SK-N-MC (cell line): Measurements from ENCODE around the gene CHTF18.
"Not testable (repeated sequence)": the region's sequence is repeated elsewhere in the genome, so short reads cannot be mapped to it uniquely, and the experiment has no call there.

ENCODE experiments used
- DNase-seq: peaks from one replicate; pipeline ENCODE4 v3.0.0-alpha.2; 2011; ENCODE audit warnings: low read depth, low spot score
- H3K27ac ChIP-seq: fragments of 200-600 bp; sonication (generic); 2 replicates; pipeline ENCODE4 v1.5.1; 2016; ENCODE audit warnings: mixed run types
- H3K36me3 ChIP-seq: fragments of 200-600 bp; sonication (generic); 2 replicates; pipeline ENCODE4 v1.6.1; 2017; ENCODE audit warnings: antibody characterized with exemption, low read length, mixed read lengths; ENCODE audit not compliant: insufficient read depth
- H3K4me3 ChIP-seq: fragments of 200-600 bp; sonication (generic); 2 replicates; pipeline ENCODE4 v1.5.1; 2016
- H3K9ac ChIP-seq: fragments of 200-600 bp; sonication (generic); 2 replicates; pipeline ENCODE4 v1.8.0; 2017; ENCODE audit warnings: mixed run types, mixed read lengths; ENCODE audit not compliant: insufficient read length
- H3K9me3 ChIP-seq: fragments of 200-600 bp; sonication (generic); 2 replicates; pipeline ENCODE4 v1.6.1; 2017; ENCODE audit warnings: low read depth, mild to moderate bottlenecking, antibody characterized with exemption, low read length, moderate library complexity, mixed read lengths
- EZH2 ChIP-seq: fragments of 200-600 bp; sonication (generic); IDR thresholded peaks from one replicate; pipeline ENCODE4 v1.6.1; 2017; ENCODE audit warnings: antibody characterized with exemption
- FOXP2 ChIP-seq: optimal IDR thresholded peaks from 2 replicates; pipeline ENCODE3; 2011; ENCODE audit warnings: mild to moderate bottlenecking, moderate library complexity; ENCODE audit not compliant: insufficient read depth; ENCODE audit errors: extremely low read length, control extremely low read depth
- POLR2AphosphoS5 ChIP-seq: IDR thresholded peaks from 2 replicates; pipeline ENCODE4 v1.6.1; 2012; ENCODE audit warnings: mild to moderate bottlenecking, low read depth, low read length, borderline replicate concordance

CHTF18 gene

GRCh38 chr16:830107-830870, 41.9 kb downstream of the CHTF18 start:
- no peak for TF ChIP-seq FOXP2
- TF ChIP-seq POLR2AphosphoS5, result no peak
- TF ChIP-seq EZH2, result no peak
- no peak overlapping the region for H3K27ac ChIP-seq
- no peaks in the 10 kb centered on the region for H3K36me3 ChIP-seq
- no peak overlapping the region for H3K9ac ChIP-seq
- no peak overlapping the region for H3K4me3 ChIP-seq
- DNase-seq, result no peak
- H3K9me3 ChIP-seq, result no peaks in the 10 kb centered on the region

DNA sequence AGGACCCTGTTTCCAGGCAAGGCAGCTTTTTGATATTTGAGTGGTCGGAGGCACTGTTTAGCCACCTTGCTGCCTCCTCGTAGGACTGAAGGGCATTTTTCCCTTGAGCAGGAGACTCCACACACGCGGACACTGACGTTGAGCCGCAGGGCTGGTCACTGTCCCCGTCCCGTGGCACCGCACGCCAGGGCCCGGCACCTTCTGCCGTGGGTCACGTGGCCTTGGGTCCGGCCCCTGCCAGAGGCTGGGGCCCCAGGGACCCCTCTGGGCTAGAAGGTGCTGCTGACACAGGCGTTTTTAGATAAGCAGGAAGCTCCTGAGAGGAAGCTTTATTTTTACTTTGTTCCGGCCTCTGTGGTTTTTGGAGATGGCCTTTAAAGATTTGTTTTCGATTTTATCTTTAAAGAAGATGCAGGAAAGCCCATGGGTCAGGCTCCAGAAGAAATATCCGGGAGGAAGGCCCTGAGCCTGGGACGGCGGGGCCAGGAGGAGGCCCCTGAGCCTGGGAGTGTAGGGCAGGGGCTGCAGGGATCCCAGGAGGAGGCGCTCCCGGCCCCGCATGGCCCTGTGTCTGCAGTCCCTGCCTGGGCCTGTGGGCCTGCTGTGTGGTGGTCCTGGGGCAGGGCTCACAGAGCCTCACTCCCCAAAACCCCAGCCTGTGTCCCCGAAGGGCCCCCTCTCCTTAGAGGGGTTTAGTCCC, 42.6 kb downstream of the CHTF18 start:
- no peak overlapping the region for H3K4me3 ChIP-seq
- H3K9me3 ChIP-seq, result no peaks in the 10 kb centered on the region
- TF ChIP-seq POLR2AphosphoS5, result no peak
- no peak for TF ChIP-seq EZH2
- no peak for TF ChIP-seq FOXP2
- DNase-seq, result no peak
- no peaks in the 10 kb centered on the region for H3K36me3 ChIP-seq
- no peak overlapping the region for H3K9ac ChIP-seq
- no peak overlapping the region for H3K27ac ChIP-seq

GRCh38 chr16:831571-832413, 43.4 kb downstream of the CHTF18 start:
- no peaks in the 10 kb centered on the region for H3K9me3 ChIP-seq
- no peak for DNase-seq

DNA sequence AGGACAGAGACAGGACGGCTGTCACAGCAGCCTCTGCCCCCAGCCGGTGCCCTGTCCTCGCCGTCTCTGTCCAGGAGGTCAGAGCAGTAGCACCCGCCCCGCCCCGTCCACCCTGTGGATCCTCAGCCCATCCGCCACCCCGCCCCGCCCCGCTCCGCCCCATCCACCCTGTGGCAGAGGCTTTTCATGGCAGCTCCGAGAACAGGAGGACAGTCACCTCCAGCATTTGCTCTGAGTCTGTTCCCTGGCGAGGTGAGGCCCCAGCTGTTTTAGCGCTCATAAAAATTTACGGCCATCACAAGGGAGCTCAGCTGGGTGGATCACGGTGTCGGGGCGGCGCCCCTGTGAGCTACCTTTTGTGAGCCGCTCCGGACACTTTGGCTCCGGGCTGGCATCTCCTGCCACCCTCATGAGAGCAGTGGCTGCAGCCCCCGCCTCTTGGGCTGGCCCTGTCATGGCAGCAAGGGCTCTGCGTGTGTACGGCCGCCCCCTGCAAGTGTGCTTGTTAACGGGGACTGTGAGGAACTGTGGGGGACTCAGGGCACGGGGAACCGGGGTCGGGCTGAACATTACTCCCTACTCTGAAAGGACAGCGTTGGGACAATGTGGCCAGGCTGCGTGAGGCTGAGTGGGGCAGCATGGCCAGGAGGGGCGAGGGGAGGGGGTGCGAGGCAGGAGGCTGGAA, 44.4 kb downstream of the CHTF18 start:
- H3K4me3 ChIP-seq, result no peak overlapping the region
- TF ChIP-seq FOXP2 (no peak), EZH2 (no peak), POLR2AphosphoS5 (no peak)
- H3K36me3 ChIP-seq, result no peaks in the 10 kb centered on the region
- no peak overlapping the region for H3K27ac ChIP-seq
- DNase-seq, result no peak
- H3K9ac ChIP-seq, result no peak overlapping the region
- no peaks in the 10 kb centered on the region for H3K9me3 ChIP-seq

More at GRCh38 chr16:831571-832413, 43.4 kb downstream of the CHTF18 start:
- TF ChIP-seq POLR2AphosphoS5 (no peak), FOXP2 (no peak), EZH2 (no peak)
- no peak overlapping the region for H3K27ac ChIP-seq
- H3K9ac ChIP-seq, result no peak overlapping the region
- H3K36me3 ChIP-seq, result no peaks in the 10 kb centered on the region
- no peak overlapping the region for H3K4me3 ChIP-seq

DNA sequence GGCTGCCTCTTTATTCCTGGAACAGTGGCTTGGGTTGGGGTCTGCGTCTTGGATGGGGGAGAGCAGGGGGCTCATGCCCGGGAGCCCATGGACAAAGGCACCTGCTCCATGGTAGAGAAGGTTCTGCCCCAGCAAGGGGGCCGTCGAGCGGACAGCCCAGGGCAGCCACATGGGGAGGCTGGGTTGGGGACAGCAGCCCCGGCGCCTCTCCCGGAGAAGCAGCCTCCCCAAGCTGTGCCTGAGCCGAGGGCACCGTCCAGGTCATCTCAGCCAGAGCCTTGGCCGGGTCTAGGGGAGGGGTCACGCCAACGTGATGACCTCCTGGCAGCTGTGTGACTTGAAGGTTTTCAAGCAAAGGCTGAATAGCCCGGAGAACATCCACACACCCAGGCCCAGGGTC, 45.0 kb downstream of the CHTF18 start:
- DNase-seq, result no peak
- Histone ChIP-seq H3K9me3 (no peaks in the 10 kb centered on the region), H3K9ac (no peak overlapping the region), H3K27ac (no peak overlapping the region), H3K36me3 (no peaks in the 10 kb centered on the region), H3K4me3 (no peak overlapping the region)
- no peak for TF ChIP-seq EZH2
- no peak for TF ChIP-seq FOXP2
- no peak for TF ChIP-seq POLR2AphosphoS5

- TF ChIP-seq EZH2 (no peak), FOXP2 (no peak), POLR2AphosphoS5 (no peak)
- H3K9me3 ChIP-seq, result no peaks in the 10 kb centered on the region
- no peak overlapping the region for H3K27ac ChIP-seq
- no peak for DNase-seq
- no peak overlapping the region for H3K9ac ChIP-seq
- H3K4me3 ChIP-seq, result no peak overlapping the region
- no peaks in the 10 kb centered on the region for H3K36me3 ChIP-seq
These were observed 47.0 kb downstream of the CHTF18 start for GRCh38 chr16:835373-835772.

DNA sequence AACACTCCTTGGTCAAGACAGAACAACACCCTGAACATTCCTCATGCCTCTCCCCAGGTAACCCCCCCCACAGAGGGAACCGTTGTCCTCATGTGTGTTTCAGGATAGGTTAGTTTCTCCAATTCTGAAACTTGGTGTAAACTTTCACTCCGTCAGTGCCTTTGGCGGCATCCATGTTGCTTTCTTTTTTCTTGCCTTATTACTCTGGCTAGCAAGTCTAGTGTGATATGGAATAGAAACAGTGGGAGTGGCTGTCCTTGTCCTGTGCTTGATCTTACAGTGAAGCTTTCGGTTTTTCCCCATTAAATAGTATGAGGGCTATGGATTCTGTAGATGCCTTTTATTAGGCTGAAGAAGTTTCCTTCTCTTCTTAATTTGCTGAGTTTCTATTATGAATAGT, 47.8 kb downstream of the CHTF18 start:
- H3K9ac ChIP-seq, result no peak overlapping the region
- H3K27ac ChIP-seq, result no peak overlapping the region
- no peak for DNase-seq
- no peaks in the 10 kb centered on the region for H3K36me3 ChIP-seq
- TF ChIP-seq POLR2AphosphoS5 (no peak), EZH2 (no peak), FOXP2 (no peak)
- H3K4me3 ChIP-seq, result no peak overlapping the region
- no peaks in the 10 kb centered on the region for H3K9me3 ChIP-seq

DNA sequence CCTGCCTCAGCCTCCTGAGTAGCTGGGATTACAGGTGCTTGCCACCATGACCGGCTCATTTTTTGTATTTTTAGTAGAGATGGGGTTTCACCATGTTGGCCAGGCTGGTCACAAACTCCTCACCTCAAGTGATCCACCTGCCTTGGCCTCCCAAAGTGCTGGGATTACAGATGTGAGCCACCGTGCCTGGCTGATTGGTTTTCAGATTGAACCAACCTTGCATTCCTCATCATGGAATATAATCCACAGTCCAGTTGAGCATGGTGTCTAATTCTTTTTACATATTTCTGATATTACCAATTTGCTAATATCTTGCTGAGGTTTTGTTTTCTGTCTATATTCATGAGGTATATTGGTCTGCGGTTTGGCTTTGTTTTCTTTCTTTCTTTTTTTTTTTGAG, 48.4 kb downstream of the CHTF18 start:
- DNase-seq, H3K4me3 ChIP-seq, H3K9me3 ChIP-seq: not testable (repeated sequence)

More for the DNA sequence above, 48.4 kb downstream of the CHTF18 start:
- H3K9ac ChIP-seq, H3K36me3 ChIP-seq, H3K27ac ChIP-seq: not testable (repeated sequence)
